Endodermal cell (in vitro differentiated cells): Measurements from ENCODE around the gene RDH14. TPM values are rescaled to one million over a fixed set of nuclear protein-coding genes. Genes with fewer than 3 reads are reported as not detected.

Experiments
- DNase-seq: peaks from one replicate; pipeline ENCODE4 v3.0.0-alpha.2; 2017
- H3K27ac ChIP-seq: 2 replicates; pipeline ENCODE4 v1.5.1; 2013; ENCODE audit warnings: mild to moderate bottlenecking, low read depth, low read length, moderate library complexity
- H3K27me3 ChIP-seq: 2 replicates; pipeline ENCODE4 v1.6.1; 2013; ENCODE audit warnings: mild to moderate bottlenecking, low read length, moderate library complexity; ENCODE audit not compliant: insufficient read depth, control insufficient read depth, poor library complexity, severe bottlenecking
- H3K36me3 ChIP-seq: 2 replicates; pipeline ENCODE4 v1.7.0; 2013; ENCODE audit warnings: mild to moderate bottlenecking, low read length, moderate library complexity; ENCODE audit not compliant: control insufficient read depth, insufficient read depth
- H3K4me1 ChIP-seq: one replicate; pipeline ENCODE4 v1.7.0; 2013; ENCODE audit warnings: low read length; ENCODE audit not compliant: control insufficient read depth, insufficient read depth
- H3K4me3 ChIP-seq: 2 replicates; pipeline ENCODE4 v1.5.1; 2013; ENCODE audit warnings: mild to moderate bottlenecking, low read length, moderate library complexity
- H3K9ac ChIP-seq: 2 replicates; pipeline ENCODE4 v1.6.1; 2013; ENCODE audit warnings: mild to moderate bottlenecking, low read length, moderate library complexity; ENCODE audit not compliant: poor library complexity, severe bottlenecking; ENCODE audit errors: extremely low read depth
- H3K9me3 ChIP-seq: 2 replicates; pipeline ENCODE4 v1.6.1; 2013; ENCODE audit warnings: mild to moderate bottlenecking, low read length, moderate library complexity; ENCODE audit not compliant: control insufficient read depth
- H3K27ac Mint-ChIP-seq: 2 replicates; pipeline ENCODE4 v1.8.0; 2020; ENCODE audit warnings: mixed read lengths
- H3K27me3 Mint-ChIP-seq: 2 replicates; pipeline ENCODE4 v1.8.0; 2021; ENCODE audit warnings: mild to moderate bottlenecking, mixed read lengths; ENCODE audit not compliant: insufficient read depth
- H3K36me3 Mint-ChIP-seq: 2 replicates; pipeline ENCODE4 v1.8.0; 2020; ENCODE audit warnings: low read depth, mixed read lengths
- H3K4me1 Mint-ChIP-seq: 2 replicates; pipeline ENCODE4 v1.8.0; 2020; ENCODE audit warnings: mixed read lengths
- H3K4me3 Mint-ChIP-seq: 2 replicates; pipeline ENCODE4 v1.8.0; 2020; ENCODE audit warnings: mild to moderate bottlenecking, moderate library complexity, mixed read lengths
- H3K9me3 Mint-ChIP-seq: 2 replicates; pipeline ENCODE4 v1.8.0; 2020; ENCODE audit warnings: mild to moderate bottlenecking, mixed read lengths
- WGBS, 2 experiments: methylation state at CpG; one replicate each; pipeline versions ENCODE4 v1.1.5 to v1.1.7; 2013; ENCODE audit warnings: missing lambda C conversion rate in 2 of 2, mixed read lengths in 1 of 2; ENCODE audit not compliant: insufficient coverage in 1 of 2, insufficient read length in 1 of 2; 5-methylcytosine and 5-hydroxymethylcytosine counted together
- total RNA-seq, 2 donors: library from RNA; stranded (reverse); fragmentation: NEBNext Ultra II Directional in 1 of 2; extraction: Animal tissue kit (Norgen Biotek cat#: 25700) in 1 of 2; gene quantifications; 2 replicates in 1 of 2; 3 replicates in 1 of 2; pipeline ENCODE4 v1.2.1, GENCODE V29; 2021
- TF ChIP-seq, protein P1 (sequence below): fragments of 200-600 bp; sonication (generic); conservative IDR thresholded peaks from 2 replicates; pipeline ENCODE4 v1.5.0; 2021; ENCODE audit warnings: antibody characterized with exemption, mild to moderate bottlenecking

Gene RDH14
- total RNA-seq, 2 donors from 2014 or later = 22.6 to 23.0 TPM

DNA sequence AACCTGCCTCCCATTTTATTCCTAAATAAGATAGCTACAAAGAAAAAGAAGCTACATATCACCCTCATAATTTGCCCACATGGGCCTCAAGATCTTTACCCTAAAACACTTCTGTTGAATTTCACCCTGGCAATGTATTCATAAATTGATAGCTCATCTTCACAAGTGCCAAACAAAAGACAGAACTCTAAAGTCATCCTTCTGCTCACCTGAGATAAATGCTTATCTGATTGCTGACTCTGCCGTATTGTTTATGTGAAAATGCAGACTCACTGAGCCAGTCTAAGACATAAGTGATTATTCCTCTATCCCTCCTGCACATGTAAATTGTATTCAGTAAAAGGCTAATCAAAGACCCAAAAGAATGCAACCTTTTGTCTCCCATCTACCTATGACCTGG, 2.0 kb downstream of the RDH14 start:
- Mint-ChIP-seq H3K4me1 (peaks cover 22% of the 10 kb centered on the region), H3K36me3 (peaks cover 16% of the 10 kb centered on the region), H3K27ac (no peak overlapping the region), H3K27me3 (no peaks in the 10 kb centered on the region), H3K9me3 (no peaks in the 10 kb centered on the region), H3K4me3 (peak overlapping the region; percentile 82)
- Histone ChIP-seq H3K27ac (no peak overlapping the region), H3K4me3 (peak overlapping the region; percentile 86), H3K27me3 (no peaks in the 10 kb centered on the region), H3K9ac (no peak overlapping the region), H3K4me1 (peaks cover 7% of the 10 kb centered on the region), H3K9me3 (no peaks in the 10 kb centered on the region), H3K36me3 (peaks cover 21% of the 10 kb centered on the region)
- TF ChIP-seq, protein P1, sequence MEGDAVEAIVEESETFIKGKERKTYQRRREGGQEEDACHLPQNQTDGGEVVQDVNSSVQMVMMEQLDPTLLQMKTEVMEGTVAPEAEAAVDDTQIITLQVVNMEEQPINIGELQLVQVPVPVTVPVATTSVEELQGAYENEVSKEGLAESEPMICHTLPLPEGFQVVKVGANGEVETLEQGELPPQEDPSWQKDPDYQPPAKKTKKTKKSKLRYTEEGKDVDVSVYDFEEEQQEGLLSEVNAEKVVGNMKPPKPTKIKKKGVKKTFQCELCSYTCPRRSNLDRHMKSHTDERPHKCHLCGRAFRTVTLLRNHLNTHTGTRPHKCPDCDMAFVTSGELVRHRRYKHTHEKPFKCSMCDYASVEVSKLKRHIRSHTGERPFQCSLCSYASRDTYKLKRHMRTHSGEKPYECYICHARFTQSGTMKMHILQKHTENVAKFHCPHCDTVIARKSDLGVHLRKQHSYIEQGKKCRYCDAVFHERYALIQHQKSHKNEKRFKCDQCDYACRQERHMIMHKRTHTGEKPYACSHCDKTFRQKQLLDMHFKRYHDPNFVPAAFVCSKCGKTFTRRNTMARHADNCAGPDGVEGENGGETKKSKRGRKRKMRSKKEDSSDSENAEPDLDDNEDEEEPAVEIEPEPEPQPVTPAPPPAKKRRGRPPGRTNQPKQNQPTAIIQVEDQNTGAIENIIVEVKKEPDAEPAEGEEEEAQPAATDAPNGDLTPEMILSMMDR = no peak
- WGBS, 2 experiments = 97% methylated on average over 1 of the region's 1 CpG; no CpG with 5 or more reads in 1 of the 2 experiments
- DNase-seq = no peak

DNA sequence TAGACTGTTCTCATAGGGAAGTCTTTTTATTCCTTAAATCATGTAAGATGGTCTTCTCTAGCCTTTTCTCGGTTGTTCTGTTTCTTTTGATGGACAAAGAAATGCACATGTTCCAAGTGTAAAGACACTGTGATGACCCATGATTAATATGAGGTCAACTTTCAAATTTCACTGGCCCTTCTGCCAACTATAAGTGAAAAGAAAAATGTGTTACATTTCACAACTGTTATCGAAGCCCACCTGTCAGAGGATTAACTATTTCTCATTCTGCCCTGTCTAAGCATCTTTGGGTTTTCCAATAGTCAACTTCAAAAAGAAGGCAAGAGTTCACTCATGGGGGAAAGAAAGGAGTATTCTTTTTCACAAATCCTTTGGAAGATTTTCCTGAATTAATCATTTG, 3.3 kb downstream of the RDH14 start:
- H3K9ac ChIP-seq = no peak overlapping the region
- 96 to 99% methylated on average over 2 of the region's 2 CpGs for WGBS, 2 experiments
- no peak overlapping the region for H3K27ac ChIP-seq
- no peaks in the 10 kb centered on the region for H3K27me3 ChIP-seq
- H3K27me3 Mint-ChIP-seq = no peaks in the 10 kb centered on the region
- no peak overlapping the region for H3K4me3 Mint-ChIP-seq
- H3K9me3 Mint-ChIP-seq = no peaks in the 10 kb centered on the region
- no peaks in the 10 kb centered on the region for H3K9me3 ChIP-seq
- TF ChIP-seq, protein P1 = no peak
- H3K4me3 ChIP-seq = no peak overlapping the region
- DNase-seq = no peak
- no peak overlapping the region for H3K27ac Mint-ChIP-seq
- peaks cover 7% of the 10 kb centered on the region for H3K4me1 ChIP-seq
- peaks cover 22% of the 10 kb centered on the region for H3K4me1 Mint-ChIP-seq
- H3K36me3 Mint-ChIP-seq = peaks cover 16% of the 10 kb centered on the region
- H3K36me3 ChIP-seq = peaks cover 21% of the 10 kb centered on the region

DNA sequence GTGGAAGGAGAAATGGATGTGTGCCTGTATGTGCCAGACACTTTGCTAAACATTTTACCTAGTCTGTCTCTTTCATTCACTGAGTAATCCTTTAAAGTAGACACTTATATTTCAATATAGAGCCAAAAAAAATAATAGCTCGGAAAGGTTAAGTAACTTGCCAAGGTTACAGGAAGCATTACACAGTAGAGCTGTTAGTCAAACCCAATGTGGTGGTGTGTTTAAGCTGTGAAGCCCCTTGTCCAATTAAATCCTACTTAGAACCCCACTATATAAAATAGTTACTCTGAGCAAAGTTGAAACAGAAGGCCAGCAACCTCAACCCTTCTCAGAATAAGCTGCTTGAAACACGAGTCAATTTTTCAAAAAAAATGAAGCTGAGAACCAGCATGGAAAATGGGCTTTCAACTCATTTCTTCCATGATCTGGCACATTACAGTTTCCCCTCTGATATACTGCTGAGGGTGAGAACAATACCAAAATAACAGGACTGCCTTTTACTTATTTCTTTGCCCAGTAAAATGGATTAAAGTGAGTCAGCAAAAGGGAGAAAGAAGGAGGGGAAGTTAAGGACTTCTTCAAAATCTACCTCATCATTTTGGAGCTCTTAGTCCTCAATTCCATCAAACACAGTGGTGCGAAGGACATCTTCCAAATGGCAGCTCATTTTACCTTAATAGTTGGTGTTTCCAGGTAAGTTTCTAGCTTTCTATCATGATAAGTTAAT, 7.9 kb downstream of the RDH14 start:
- Mint-ChIP-seq H3K27ac (no peak overlapping the region), H3K36me3 (peaks cover 16% of the 10 kb centered on the region), H3K27me3 (no peaks in the 10 kb centered on the region), H3K4me1 (peaks cover under 1% of the 10 kb centered on the region), H3K4me3 (no peak overlapping the region), H3K9me3 (no peaks in the 10 kb centered on the region)
- peaks cover 21% of the 10 kb centered on the region for H3K36me3 ChIP-seq
- no peaks in the 10 kb centered on the region for H3K4me1 ChIP-seq
- 85% methylated on average over 3 of the region's 3 CpGs; no CpG with 5 or more reads in 1 of the 2 experiments for WGBS, 2 experiments
- H3K9me3 ChIP-seq = no peaks in the 10 kb centered on the region
- H3K4me3 ChIP-seq = no peak overlapping the region
- DNase-seq = no peak
- no peak overlapping the region for H3K9ac ChIP-seq
- H3K27me3 ChIP-seq = peaks cover 7% of the 10 kb centered on the region
- TF ChIP-seq, protein P1 = no peak
- H3K27ac ChIP-seq = no peak overlapping the region
